ENCODE measurements around the gene LIN28A.

LIN28A gene

GRCh38 chr1:26477446-26478152 lies 67.0 kb downstream of the LIN28A start:
- TF ChIP-seq POLR2AphosphoS5 (IDR thresholded peaks at IDR 0.05; ENCODE audit: low read depth, low read length): no peak; the same call in 1 of the 2 replicates
- TF ChIP-seq, protein P1, sequence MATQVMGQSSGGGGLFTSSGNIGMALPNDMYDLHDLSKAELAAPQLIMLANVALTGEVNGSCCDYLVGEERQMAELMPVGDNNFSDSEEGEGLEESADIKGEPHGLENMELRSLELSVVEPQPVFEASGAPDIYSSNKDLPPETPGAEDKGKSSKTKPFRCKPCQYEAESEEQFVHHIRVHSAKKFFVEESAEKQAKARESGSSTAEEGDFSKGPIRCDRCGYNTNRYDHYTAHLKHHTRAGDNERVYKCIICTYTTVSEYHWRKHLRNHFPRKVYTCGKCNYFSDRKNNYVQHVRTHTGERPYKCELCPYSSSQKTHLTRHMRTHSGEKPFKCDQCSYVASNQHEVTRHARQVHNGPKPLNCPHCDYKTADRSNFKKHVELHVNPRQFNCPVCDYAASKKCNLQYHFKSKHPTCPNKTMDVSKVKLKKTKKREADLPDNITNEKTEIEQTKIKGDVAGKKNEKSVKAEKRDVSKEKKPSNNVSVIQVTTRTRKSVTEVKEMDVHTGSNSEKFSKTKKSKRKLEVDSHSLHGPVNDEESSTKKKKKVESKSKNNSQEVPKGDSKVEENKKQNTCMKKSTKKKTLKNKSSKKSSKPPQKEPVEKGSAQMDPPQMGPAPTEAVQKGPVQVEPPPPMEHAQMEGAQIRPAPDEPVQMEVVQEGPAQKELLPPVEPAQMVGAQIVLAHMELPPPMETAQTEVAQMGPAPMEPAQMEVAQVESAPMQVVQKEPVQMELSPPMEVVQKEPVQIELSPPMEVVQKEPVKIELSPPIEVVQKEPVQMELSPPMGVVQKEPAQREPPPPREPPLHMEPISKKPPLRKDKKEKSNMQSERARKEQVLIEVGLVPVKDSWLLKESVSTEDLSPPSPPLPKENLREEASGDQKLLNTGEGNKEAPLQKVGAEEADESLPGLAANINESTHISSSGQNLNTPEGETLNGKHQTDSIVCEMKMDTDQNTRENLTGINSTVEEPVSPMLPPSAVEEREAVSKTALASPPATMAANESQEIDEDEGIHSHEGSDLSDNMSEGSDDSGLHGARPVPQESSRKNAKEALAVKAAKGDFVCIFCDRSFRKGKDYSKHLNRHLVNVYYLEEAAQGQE (IDR thresholded peaks at IDR 0.05; ENCODE audit: insufficient read depth in 1 of 2, low read depth in 2 of 2, low read length in 2 of 2): no peak
- no peak for TF ChIP-seq TAF1 (IDR thresholded peaks at IDR 0.05; ENCODE audit: borderline replicate concordance, insufficient read depth, low read length)
- no peak for TF ChIP-seq FOXP2 (optimal IDR thresholded peaks at IDR 0.05; ENCODE audit: borderline replicate concordance, extremely low read depth, extremely low read length, insufficient read depth)
- TF ChIP-seq SIN3A (IDR thresholded peaks at IDR 0.05; ENCODE audit: borderline replicate concordance, insufficient read depth, low read length): no peak

- TF ChIP-seq, protein P1 (IDR thresholded peaks at IDR 0.05; ENCODE audit: insufficient read depth in 1 of 2, low read depth in 2 of 2, low read length in 2 of 2): no peak
- TF ChIP-seq TAF1 (IDR thresholded peaks at IDR 0.05; ENCODE audit: borderline replicate concordance, insufficient read depth, low read length) (no peak), FOXP2 (optimal IDR thresholded peaks at IDR 0.05; ENCODE audit: borderline replicate concordance, extremely low read depth, extremely low read length, insufficient read depth) (no peak), SIN3A (IDR thresholded peaks at IDR 0.05; ENCODE audit: borderline replicate concordance, insufficient read depth, low read length) (no peak), POLR2AphosphoS5 (IDR thresholded peaks at IDR 0.05; ENCODE audit: low read depth, low read length) (no peak)
Measured at GRCh38 chr1:26478159-26478558, 67.5 kb downstream of the LIN28A start.

- TF ChIP-seq, protein P1 (IDR thresholded peaks at IDR 0.05; ENCODE audit: insufficient read depth in 1 of 2, low read depth in 2 of 2, low read length in 2 of 2): no peak
- TF ChIP-seq SIN3A (IDR thresholded peaks at IDR 0.05; ENCODE audit: borderline replicate concordance, insufficient read depth, low read length) (no peak), POLR2AphosphoS5 (IDR thresholded peaks at IDR 0.05; ENCODE audit: low read depth, low read length) (no peak), TAF1 (IDR thresholded peaks at IDR 0.05; ENCODE audit: borderline replicate concordance, insufficient read depth, low read length) (no peak), FOXP2 (optimal IDR thresholded peaks at IDR 0.05; ENCODE audit: borderline replicate concordance, extremely low read depth, extremely low read length, insufficient read depth) (no peak)
Measured at GRCh38 chr1:26478988-26479387, 68.4 kb downstream of the LIN28A start.
